Liver (tissue), 3 donors: ENCODE results near the gene DSEL.

Experiments
- EGR1 ChIP-seq, 2 donors: IDR thresholded peaks; 2 replicates each; pipeline ENCODE4 v1.6.1; 2016 to 2018; ENCODE audit warnings: antibody characterized with exemption in 2 of 2, low read depth in 2 of 2
- GABPA ChIP-seq, 2 donors: IDR thresholded peaks in 1 of 2; conservative IDR thresholded peaks in 1 of 2; 2 replicates each; pipeline ENCODE4 v1.6.1; 2016; ENCODE audit warnings: antibody characterized with exemption in 2 of 2, mild to moderate bottlenecking in 1 of 2, moderate library complexity in 1 of 2
- HNF4A ChIP-seq, 2 donors: conservative IDR thresholded peaks; 2 replicates each; pipeline ENCODE4 v1.6.1; 2016; ENCODE audit warnings: antibody characterized with exemption in 2 of 2, mild to moderate bottlenecking in 2 of 2
- HNF4G ChIP-seq: IDR thresholded peaks from 2 replicates; pipeline ENCODE4 v1.6.1; 2016; ENCODE audit warnings: antibody characterized with exemption
- RAD21 ChIP-seq, 2 donors: IDR thresholded peaks; 2 replicates each; pipeline ENCODE4 v1.6.1; 2016; ENCODE audit warnings: antibody characterized with exemption in 2 of 2, mild to moderate bottlenecking in 2 of 2
- SP1 ChIP-seq: IDR thresholded peaks from 2 replicates; pipeline ENCODE4 v1.6.1; 2018; ENCODE audit warnings: antibody characterized with exemption, mild to moderate bottlenecking
- TAF1 ChIP-seq: conservative IDR thresholded peaks from 2 replicates; pipeline ENCODE4 v1.6.1; 2016; ENCODE audit warnings: antibody characterized with exemption, mild to moderate bottlenecking
- TF ChIP-seq, protein P1 (sequence below): fragments of 150-350 bp; IDR thresholded peaks from 2 replicates; pipeline ENCODE4 v1.5.1; 2017; ENCODE audit warnings: improper control_type of control experiment, low read depth, low read length; ENCODE audit not compliant: missing input control
- TF ChIP-seq, protein P2 (sequence below): IDR thresholded peaks from 2 replicates; pipeline ENCODE4 v1.6.1; 2016; ENCODE audit warnings: antibody characterized with exemption
- TF ChIP-seq, protein P3 (sequence below): IDR thresholded peaks from 2 replicates; pipeline ENCODE4 v1.6.1; 2016; ENCODE audit warnings: antibody characterized with exemption, mild to moderate bottlenecking
- TF ChIP-seq, protein P4 (sequence below): IDR thresholded peaks from 2 replicates; pipeline ENCODE4 v1.6.1; 2016; ENCODE audit warnings: antibody characterized with exemption
- donor health status: healthy.
- donor health status: healthy.

DNA sequence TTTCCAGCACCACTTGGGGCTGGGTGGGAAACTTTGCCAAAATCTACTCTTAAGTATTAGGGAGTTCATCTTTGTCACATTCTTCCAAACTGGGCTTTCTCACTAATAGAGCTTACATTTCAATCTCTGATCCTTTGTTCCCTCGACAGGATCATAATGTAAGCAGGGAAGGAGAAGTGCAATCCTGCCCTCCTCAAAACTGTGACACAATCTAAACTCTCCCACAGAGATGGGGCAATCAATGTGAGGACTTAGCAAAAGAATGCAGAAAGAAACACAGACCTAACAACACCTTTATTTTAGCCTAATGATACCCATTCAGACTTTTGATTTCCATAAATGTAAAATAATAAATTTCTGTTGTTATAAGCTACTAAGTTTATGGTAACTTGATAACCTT, 40.8 kb downstream of the DSEL start:
- TF ChIP-seq, protein P1, sequence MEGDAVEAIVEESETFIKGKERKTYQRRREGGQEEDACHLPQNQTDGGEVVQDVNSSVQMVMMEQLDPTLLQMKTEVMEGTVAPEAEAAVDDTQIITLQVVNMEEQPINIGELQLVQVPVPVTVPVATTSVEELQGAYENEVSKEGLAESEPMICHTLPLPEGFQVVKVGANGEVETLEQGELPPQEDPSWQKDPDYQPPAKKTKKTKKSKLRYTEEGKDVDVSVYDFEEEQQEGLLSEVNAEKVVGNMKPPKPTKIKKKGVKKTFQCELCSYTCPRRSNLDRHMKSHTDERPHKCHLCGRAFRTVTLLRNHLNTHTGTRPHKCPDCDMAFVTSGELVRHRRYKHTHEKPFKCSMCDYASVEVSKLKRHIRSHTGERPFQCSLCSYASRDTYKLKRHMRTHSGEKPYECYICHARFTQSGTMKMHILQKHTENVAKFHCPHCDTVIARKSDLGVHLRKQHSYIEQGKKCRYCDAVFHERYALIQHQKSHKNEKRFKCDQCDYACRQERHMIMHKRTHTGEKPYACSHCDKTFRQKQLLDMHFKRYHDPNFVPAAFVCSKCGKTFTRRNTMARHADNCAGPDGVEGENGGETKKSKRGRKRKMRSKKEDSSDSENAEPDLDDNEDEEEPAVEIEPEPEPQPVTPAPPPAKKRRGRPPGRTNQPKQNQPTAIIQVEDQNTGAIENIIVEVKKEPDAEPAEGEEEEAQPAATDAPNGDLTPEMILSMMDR: no peak
- TF ChIP-seq SP1 (no peak), GABPA (IDR thresholded peaks at IDR 0.05 in 1 of 2, conservative IDR thresholded peaks at IDR 0.05 in 1 of 2) (no peak), RAD21 (IDR thresholded peaks at IDR 0.05) (no peak), EGR1 (IDR thresholded peaks at IDR 0.05; ENCODE audit: low read depth in 2 of 2) (no peak), HNF4A (conservative IDR thresholded peaks at IDR 0.05) (no peak), HNF4G (no peak), TAF1 (no peak)
- TF ChIP-seq, protein P2, sequence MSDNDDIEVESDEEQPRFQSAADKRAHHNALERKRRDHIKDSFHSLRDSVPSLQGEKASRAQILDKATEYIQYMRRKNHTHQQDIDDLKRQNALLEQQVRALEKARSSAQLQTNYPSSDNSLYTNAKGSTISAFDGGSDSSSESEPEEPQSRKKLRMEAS: no peak
- TF ChIP-seq, protein P3, sequence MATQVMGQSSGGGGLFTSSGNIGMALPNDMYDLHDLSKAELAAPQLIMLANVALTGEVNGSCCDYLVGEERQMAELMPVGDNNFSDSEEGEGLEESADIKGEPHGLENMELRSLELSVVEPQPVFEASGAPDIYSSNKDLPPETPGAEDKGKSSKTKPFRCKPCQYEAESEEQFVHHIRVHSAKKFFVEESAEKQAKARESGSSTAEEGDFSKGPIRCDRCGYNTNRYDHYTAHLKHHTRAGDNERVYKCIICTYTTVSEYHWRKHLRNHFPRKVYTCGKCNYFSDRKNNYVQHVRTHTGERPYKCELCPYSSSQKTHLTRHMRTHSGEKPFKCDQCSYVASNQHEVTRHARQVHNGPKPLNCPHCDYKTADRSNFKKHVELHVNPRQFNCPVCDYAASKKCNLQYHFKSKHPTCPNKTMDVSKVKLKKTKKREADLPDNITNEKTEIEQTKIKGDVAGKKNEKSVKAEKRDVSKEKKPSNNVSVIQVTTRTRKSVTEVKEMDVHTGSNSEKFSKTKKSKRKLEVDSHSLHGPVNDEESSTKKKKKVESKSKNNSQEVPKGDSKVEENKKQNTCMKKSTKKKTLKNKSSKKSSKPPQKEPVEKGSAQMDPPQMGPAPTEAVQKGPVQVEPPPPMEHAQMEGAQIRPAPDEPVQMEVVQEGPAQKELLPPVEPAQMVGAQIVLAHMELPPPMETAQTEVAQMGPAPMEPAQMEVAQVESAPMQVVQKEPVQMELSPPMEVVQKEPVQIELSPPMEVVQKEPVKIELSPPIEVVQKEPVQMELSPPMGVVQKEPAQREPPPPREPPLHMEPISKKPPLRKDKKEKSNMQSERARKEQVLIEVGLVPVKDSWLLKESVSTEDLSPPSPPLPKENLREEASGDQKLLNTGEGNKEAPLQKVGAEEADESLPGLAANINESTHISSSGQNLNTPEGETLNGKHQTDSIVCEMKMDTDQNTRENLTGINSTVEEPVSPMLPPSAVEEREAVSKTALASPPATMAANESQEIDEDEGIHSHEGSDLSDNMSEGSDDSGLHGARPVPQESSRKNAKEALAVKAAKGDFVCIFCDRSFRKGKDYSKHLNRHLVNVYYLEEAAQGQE: no peak
- TF ChIP-seq, protein P4, sequence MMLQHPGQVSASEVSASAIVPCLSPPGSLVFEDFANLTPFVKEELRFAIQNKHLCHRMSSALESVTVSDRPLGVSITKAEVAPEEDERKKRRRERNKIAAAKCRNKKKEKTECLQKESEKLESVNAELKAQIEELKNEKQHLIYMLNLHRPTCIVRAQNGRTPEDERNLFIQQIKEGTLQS: no peak
